Urothelium cell line (cell line): ENCODE measurements around the gene SYT5.
"Not testable (repeated sequence)": the region's sequence is repeated elsewhere in the genome, so short reads cannot be mapped to it uniquely, and the experiment has no call there.

ENCODE experiments used
- DNase-seq: peaks from one replicate; pipeline ENCODE4 v3.0.0; 2011; ENCODE audit warnings: low spot score, mixed read lengths
- FAIRE-seq: peaks from 2 replicates; lab custom pipeline; 2011; peaks lifted over from hg19 to GRCh38; lab: Jason Lieb, UNC

The SYT5 gene

GRCh38 chr19:55208880-55209692 is 29.0 kb upstream of the SYT5 start, which contains the start of gene PTPRH:
TSS of gene PTPRH (minus strand) at chr19:55209501. CDS start at chr19:55209433, 68 bp downstream.
- FAIRE-seq (no peak), DNase-seq (no peak)

GRCh38 chr19:55206664-55207500 is 26.8 kb upstream of the SYT5 start:
- FAIRE-seq (no peak), DNase-seq (peak; percentile 96)

GRCh38 chr19:55202199-55202598 is 22.1 kb upstream of the SYT5 start:
- FAIRE-seq, DNase-seq: not testable (repeated sequence)

GRCh38 chr19:55199620-55200204 is 19.6 kb upstream of the SYT5 start:
- FAIRE-seq (no peak), DNase-seq (no peak)

GRCh38 chr19:55198651-55199050 is 18.6 kb upstream of the SYT5 start:
- FAIRE-seq (no peak), DNase-seq (no peak)

- no peak for DNase-seq
Observed at GRCh38 chr19:55197528-55197927, 17.4 kb upstream of the SYT5 start.

GRCh38 chr19:55196803-55197202 is 16.7 kb upstream of the SYT5 start:
- no peak for DNase-seq
- FAIRE-seq, result no peak

More at GRCh38 chr19:55197528-55197927, 17.4 kb upstream of the SYT5 start:
- FAIRE-seq, result no peak

- FAIRE-seq (no peak), DNase-seq (no peak)
Observed at GRCh38 chr19:55193481-55193880, 13.4 kb upstream of the SYT5 start.

- FAIRE-seq (peak; percentile 44), DNase-seq (peak; percentile 79)
Observed at GRCh38 chr19:55189403-55189835, 9.3 kb upstream of the SYT5 start.

- FAIRE-seq (no peak), DNase-seq (no peak)
Observed at GRCh38 chr19:55188625-55189024, 8.5 kb upstream of the SYT5 start.

- DNase-seq (no peak), FAIRE-seq (no peak)
Observed at GRCh38 chr19:55186080-55186479, 6.0 kb upstream of the SYT5 start.

GRCh38 chr19:55181740-55182139 is 1.7 kb upstream of the SYT5 start:
- FAIRE-seq (no peak), DNase-seq (no peak)

GRCh38 chr19:55178781-55179599 is 1.1 kb downstream of the SYT5 start:
- DNase-seq (peak; percentile 90), FAIRE-seq (no peak)

- FAIRE-seq (no peak), DNase-seq (no peak)
Observed at GRCh38 chr19:55176076-55176475, 4.0 kb downstream of the SYT5 start.

GRCh38 chr19:55175117-55175867 is 4.8 kb downstream of the SYT5 start:
- FAIRE-seq, result no peak
- DNase-seq, result no peak

GRCh38 chr19:55174425-55175116 is 5.5 kb downstream of the SYT5 start:
- DNase-seq, result no peak
- no peak for FAIRE-seq

GRCh38 chr19:55173714-55174409 is 6.2 kb downstream of the SYT5 start:
- DNase-seq, result peak; percentile 90
- FAIRE-seq, result peak; percentile 75

GRCh38 chr19:55173186-55173713 is 6.8 kb downstream of the SYT5 start:
- FAIRE-seq (no peak), DNase-seq (no peak)
